HEK293 (cell line): ENCODE measurements around the gene SPNS2.

ENCODE experiments used
- BCL11B ChIP-seq: fragments of 450-650 bp; formaldehyde crosslinking; IDR thresholded peaks from 2 replicates; pipeline ENCODE4 v1.5.1; 2016; ENCODE audit warnings: low read depth, missing biosample characterization, missing genetic modification characterization
- CTCF ChIP-seq: fragments of 450-650 bp; formaldehyde crosslinking; IDR thresholded peaks from 2 replicates; pipeline ENCODE4 v1.5.1; 2016; ENCODE audit warnings: missing biosample characterization, missing genetic modification characterization
- PRDM2 ChIP-seq: fragments of 450-650 bp; formaldehyde crosslinking; IDR thresholded peaks from 2 replicates; pipeline ENCODE4 v1.5.1; 2016; ENCODE audit warnings: missing biosample characterization, missing genetic modification characterization, borderline replicate concordance
- REST ChIP-seq: fragments of 450-650 bp; formaldehyde crosslinking; IDR thresholded peaks from 2 replicates; pipeline ENCODE4 v1.5.1; 2016; ENCODE audit warnings: missing biosample characterization, missing genetic modification characterization
- ZNF302 ChIP-seq: fragments of 450-650 bp; formaldehyde crosslinking; IDR thresholded peaks from 2 replicates; pipeline ENCODE4 v1.5.1; 2016; ENCODE audit warnings: missing biosample characterization, missing genetic modification characterization, low read depth
- ZNF341 ChIP-seq: fragments of 450-650 bp; formaldehyde crosslinking; IDR thresholded peaks from 2 replicates; pipeline ENCODE4; 2016; ENCODE audit warnings: low read depth, missing biosample characterization, missing genetic modification characterization
- ZNF433 ChIP-seq: fragments of 450-650 bp; formaldehyde crosslinking; IDR thresholded peaks from 2 replicates; pipeline ENCODE4 v1.5.1; 2016; ENCODE audit warnings: missing biosample characterization, missing genetic modification characterization, low read depth
- ZNF629 ChIP-seq: fragments of 450-650 bp; formaldehyde crosslinking; IDR thresholded peaks from 2 replicates; pipeline ENCODE4 v1.5.1; 2017; ENCODE audit warnings: missing biosample characterization, missing genetic modification characterization
- ZNF747 ChIP-seq: fragments of 450-650 bp; formaldehyde crosslinking; IDR thresholded peaks from 2 replicates; pipeline ENCODE4 v1.5.1; 2016; ENCODE audit warnings: missing biosample characterization, missing genetic modification characterization
- ZNF76 ChIP-seq: fragments of 450-650 bp; formaldehyde crosslinking; IDR thresholded peaks from 2 replicates; pipeline ENCODE4; 2016; ENCODE audit warnings: low read depth, missing biosample characterization, missing genetic modification characterization, borderline replicate concordance
- TF ChIP-seq, protein P1 (sequence below): fragments of 450-650 bp; formaldehyde crosslinking; IDR thresholded peaks from 2 replicates; pipeline ENCODE4 v1.5.1; 2016; ENCODE audit warnings: missing biosample characterization, missing genetic modification characterization

- no peak for TF ChIP-seq ZNF433 (tag by site-specific recombination)
- TF ChIP-seq REST = no peak
- no peak for TF ChIP-seq ZNF76
- TF ChIP-seq ZNF747 (tag by site-specific recombination) = no peak
- TF ChIP-seq CTCF (tag by site-specific recombination) = no peak
- TF ChIP-seq ZNF341 (tag by site-specific recombination) = no peak
- no peak for TF ChIP-seq BCL11B (tag by site-specific recombination)
- no peak for TF ChIP-seq ZNF629 (tag by site-specific recombination)
- TF ChIP-seq, protein P1, sequence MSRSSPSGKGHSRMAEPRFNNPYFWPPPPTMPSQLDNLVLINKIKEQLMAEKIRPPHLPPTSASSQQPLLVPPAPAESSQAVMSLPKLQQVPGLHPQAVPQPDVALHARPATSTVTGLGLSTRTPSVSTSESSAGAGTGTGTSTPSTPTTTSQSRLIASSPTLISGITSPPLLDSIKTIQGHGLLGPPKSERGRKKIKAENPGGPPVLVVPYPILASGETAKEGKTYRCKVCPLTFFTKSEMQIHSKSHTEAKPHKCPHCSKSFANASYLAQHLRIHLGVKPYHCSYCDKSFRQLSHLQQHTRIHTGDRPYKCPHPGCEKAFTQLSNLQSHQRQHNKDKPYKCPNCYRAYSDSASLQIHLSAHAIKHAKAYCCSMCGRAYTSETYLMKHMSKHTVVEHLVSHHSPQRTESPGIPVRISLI = no peak
- no peak for TF ChIP-seq PRDM2 (tag by site-specific recombination)
- no peak for TF ChIP-seq ZNF302
Measured at GRCh38 chr17:4505187-4505586, 6.5 kb downstream of the SPNS2 start.
